DOHH2 (cell line): ENCODE data around the gene CEMIP2.
"Not testable (repeated sequence)": the region's sequence is repeated elsewhere in the genome, so short reads cannot be mapped to it uniquely, and the experiment has no call there.

Experiments
- CTCF ChIP-seq: fragments of 200-600 bp; sonication (generic); IDR thresholded peaks from one replicate; pipeline ENCODE4 v1.5.1; 2014; ENCODE audit warnings: antibody characterized with exemption, mild to moderate bottlenecking, low read depth, low read length; ENCODE audit not compliant: poor library complexity, severe bottlenecking
- EZH2phosphoT487 ChIP-seq: fragments of 200-600 bp; sonication (generic); IDR thresholded peaks from 2 replicates; pipeline ENCODE4 v1.6.1; 2017; ENCODE audit warnings: borderline replicate concordance, mild to moderate bottlenecking, antibody characterized with exemption, low read length, moderate library complexity, mixed read lengths

DNA sequence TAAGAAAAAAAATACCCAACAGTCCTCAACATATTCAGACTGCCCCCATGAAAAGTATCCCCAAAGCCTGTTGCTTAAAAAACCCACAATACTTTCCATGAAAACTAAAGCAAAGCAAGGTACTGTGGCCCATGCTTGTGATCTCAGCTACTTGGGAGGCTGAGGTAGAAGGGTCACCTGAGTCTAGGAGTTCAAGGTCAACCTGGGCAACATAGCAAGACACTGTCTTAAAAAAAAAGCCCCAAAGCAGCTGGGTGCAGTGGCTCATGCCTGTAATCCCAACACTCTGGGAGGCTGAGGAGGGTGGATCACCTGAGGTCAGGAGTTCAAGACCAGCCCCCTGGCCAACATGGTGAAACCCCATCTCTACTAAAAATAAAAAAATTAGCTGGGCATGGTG, 76.7 kb downstream of the CEMIP2 start:
- TF ChIP-seq CTCF, EZH2phosphoT487: not testable (repeated sequence)
